NCI-H526 treated with DMSO at 0.1 percent for 48 hours (cell line): Measurements from ENCODE around the gene TBX15.
"Not testable (repeated sequence)": the region's sequence is repeated elsewhere in the genome, so short reads cannot be mapped to it uniquely, and the experiment has no call there.

Experiments
- DNase-seq: peaks from one replicate; lab custom pipeline; 2025; lab: John Stamatoyannopoulos, UW

Gene TBX15

GRCh38 chr1:118958937-118959631, 29.1 kb downstream of the TBX15 start:
- no peak for DNase-seq

GRCh38 chr1:118958140-118958539, 30.0 kb downstream of the TBX15 start:
- DNase-seq: no peak

- not testable (repeated sequence) for DNase-seq
Measured at GRCh38 chr1:118957579-118957978, 30.6 kb downstream of the TBX15 start.

- no peak for DNase-seq
Measured at GRCh38 chr1:118954301-118954905, 33.7 kb downstream of the TBX15 start.

GRCh38 chr1:118951270-118951936, 36.7 kb downstream of the TBX15 start:
- DNase-seq: no peak

- no peak for DNase-seq
Measured at GRCh38 chr1:118949315-118949714, 38.8 kb downstream of the TBX15 start.

GRCh38 chr1:118948846-118949245, 39.3 kb downstream of the TBX15 start:
- DNase-seq: no peak

GRCh38 chr1:118948351-118948750, 39.8 kb downstream of the TBX15 start:
- no peak for DNase-seq

GRCh38 chr1:118947790-118948189, 40.4 kb downstream of the TBX15 start:
- DNase-seq: no peak

- DNase-seq: no peak
Measured at GRCh38 chr1:118947003-118947765, 41.0 kb downstream of the TBX15 start.

GRCh38 chr1:118945489-118945888, 42.7 kb downstream of the TBX15 start:
- no peak for DNase-seq

GRCh38 chr1:118944546-118944945, 43.6 kb downstream of the TBX15 start:
- no peak for DNase-seq

- no peak for DNase-seq
Measured at GRCh38 chr1:118944133-118944532, 44.0 kb downstream of the TBX15 start.

- DNase-seq: no peak
Measured at GRCh38 chr1:118940957-118941356, 47.2 kb downstream of the TBX15 start.

- no peak for DNase-seq
Measured at GRCh38 chr1:118937413-118938072, 50.6 kb downstream of the TBX15 start.

- DNase-seq: no peak
Measured at GRCh38 chr1:118934706-118935105, 53.4 kb downstream of the TBX15 start.

- DNase-seq: no peak
Measured at GRCh38 chr1:118933051-118933781, 54.9 kb downstream of the TBX15 start.

- DNase-seq: no peak
Measured at GRCh38 chr1:118931876-118932275, 56.3 kb downstream of the TBX15 start.

GRCh38 chr1:118928739-118929554, 59.2 kb downstream of the TBX15 start:
- no peak for DNase-seq

GRCh38 chr1:118927427-118928187, 60.5 kb downstream of the TBX15 start:
- DNase-seq: no peak
